ELR (cell line): Measurements from ENCODE around the gene SGPL1.
"Not testable (repeated sequence)": the region's sequence is repeated elsewhere in the genome, so short reads cannot be mapped to it uniquely, and the experiment has no call there.

Source experiments
- DNase-seq: peaks from one replicate; pipeline ENCODE4 v3.0.0-alpha.2; 2015; ENCODE audit warnings: low read depth

The SGPL1 gene

DNA sequence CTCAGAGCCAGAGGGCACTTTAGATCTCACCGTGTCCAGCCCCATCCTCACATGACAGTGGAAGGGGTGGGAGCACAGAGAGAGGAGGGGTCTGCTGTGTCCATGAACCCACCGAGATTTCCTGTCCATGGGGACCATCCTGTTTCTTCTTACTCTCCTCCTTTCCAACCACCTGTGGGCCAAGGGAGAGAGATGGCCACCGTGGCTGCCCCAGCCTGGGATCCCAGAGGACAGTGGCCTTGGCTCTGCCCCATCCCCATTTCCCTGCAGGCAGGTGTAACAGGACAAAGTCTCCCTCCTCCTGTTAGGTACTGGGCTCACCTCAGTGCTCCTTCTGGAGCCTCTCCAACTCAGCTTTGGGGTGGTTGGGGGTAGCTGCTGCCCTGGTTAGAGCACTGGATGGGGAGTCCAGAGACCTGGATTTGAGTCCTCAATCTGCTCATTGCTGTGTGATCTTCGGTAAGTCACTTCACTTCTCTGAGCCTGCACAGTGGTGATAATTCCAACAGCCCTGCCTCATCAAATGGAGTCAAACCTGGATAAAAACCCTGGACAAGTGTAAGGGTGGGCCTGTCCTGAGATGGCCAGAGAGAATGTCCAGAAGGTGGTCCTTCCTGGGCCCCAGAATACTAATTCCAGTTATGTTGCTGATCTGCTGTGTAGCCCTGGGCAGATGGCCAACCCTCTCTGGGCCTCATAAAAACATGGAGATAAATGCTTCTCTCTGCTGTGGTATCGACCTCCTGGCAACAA lies 90.5 kb downstream of the SGPL1 start:
- no peak for DNase-seq

DNA sequence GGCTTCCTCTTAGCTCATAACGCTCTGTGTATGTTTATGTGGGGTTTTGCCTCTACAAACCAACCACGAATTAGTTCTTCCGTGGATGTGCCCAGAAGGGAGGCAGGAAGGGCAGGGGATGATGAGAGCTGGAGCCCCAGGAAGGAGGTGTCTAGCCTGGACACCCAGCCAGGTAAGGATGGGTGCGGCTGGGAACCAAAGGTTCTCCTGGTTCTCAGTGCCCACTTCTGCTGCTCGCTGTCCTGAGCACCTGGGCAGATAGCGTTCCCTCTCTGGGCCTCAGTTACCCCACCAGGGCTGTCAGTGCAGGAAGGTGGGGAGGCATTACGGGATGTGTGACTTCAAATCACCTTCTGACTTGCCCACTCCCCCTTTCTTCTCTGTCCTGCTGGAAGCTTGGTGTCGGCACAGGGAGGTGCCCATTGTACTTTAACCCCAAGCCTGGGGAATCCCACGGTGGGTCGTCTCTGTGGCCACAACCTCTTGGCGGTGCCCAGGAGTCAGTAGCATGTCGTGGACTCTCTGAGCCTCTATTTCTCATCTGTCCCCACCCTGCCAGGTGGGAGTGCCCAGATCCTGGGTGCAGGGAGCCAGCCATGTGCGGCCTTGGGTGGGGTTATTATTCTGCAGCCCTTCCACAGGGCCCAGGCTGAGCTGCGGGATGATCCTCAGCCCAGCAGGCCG lies 91.3 kb downstream of the SGPL1 start:
- DNase-seq, result no peak

DNA sequence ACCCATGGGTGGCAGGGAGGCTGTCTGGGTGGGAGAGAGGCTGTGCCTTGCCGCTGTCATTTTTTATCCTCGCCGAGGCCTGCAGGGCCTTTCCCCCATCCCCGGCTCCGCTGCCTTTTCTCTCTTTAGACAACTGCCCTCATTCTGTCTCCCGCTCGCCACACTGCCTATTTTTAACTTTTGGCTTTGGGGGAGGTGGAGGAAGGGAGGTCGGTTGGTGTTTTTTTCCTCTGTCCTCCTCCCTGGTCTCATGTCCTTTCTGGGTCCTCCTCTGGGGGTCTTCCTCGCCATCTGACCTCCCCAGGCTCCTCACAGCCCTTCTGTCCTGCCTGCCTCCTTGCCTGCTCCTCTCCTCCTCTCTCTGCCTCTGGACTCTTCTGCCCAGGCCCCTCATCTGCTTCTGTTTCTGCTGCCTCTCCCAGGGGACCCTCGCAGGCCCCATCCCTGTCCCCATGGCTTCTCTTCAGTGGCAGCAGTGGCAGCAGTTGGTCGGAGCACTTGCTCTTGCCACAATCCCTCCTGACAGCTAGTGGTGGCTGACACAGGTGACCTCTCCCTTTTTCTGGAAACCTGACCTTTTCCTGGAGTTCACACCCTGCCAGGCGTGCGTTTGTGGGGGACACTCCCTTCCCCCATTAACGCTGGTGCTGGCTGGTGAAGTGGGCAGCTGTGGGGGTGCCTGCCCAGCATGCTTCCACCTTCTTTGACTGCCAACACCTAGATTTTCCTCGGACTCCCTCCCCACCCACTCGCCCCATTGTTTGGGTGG lies 92.1 kb downstream of the SGPL1 start:
- DNase-seq, result no peak

DNA sequence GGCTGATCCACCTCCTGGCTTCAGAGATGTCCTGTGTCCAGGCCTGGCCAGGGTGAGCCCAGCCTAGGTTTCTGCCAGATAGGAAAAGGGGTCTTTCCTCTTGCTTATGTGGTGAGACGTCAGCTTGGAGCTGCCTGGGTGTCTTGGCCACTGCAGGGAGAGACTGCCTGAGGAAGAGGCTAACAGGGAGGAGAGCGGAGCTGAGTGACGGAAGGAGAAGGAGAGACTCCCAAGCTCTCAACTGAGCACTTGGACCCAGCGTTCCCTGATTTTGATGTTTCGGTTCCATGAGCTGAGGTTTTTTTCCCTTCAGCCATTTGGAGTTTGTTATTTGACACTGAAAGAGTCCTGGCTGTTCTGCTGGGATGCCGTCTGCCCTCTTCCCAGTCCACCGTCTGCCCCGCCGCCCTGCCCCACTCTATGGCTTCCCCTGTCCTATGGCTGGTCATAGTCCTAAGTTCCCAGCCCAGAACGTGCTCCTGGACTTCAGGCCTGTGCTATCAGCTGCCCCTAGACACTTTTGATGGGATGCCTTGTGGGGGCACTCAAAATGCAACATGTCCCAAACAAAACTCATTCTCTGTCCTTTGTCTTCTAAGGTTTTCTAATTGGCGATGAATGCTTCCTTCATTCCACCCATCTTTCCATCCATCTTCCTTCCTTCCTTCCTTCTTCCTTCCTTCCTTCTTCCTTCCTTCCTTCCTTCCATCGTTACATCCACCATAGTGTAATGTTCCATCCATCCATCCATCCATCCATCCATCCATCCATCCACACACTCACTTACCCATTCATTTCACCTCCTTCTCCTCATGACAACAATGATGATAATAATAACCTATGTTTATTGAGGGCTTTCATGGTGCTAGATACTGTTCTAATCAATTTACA lies 92.9 kb downstream of the SGPL1 start:
- no peak for DNase-seq

DNA sequence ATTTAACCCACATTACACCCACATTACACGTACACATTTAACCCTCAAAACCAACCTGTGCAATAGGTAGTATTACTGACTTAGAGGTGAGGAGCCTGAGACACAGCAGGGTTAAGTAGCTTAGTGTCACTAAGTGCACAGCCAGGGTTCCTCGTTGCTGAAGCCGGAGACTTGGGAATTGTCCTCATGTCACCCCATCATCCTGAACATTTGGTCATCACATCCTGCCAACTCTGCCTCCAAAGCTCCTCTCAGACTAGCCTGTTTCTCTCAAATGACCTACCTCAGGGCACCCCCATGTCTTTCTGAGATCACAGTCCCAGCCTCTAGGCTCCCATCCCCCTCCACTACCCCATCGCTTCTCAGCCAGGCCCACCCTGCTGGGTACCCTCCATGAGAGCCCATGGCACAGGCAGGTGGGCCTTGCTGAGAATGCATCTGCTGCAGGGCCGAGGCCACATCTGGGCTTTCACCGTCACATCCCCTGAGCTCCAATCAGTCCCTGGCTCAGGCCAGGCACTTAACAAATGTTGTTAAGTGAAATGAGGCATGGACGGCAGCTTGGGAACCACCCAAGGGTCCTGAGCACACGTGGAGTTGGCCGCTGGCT lies 93.7 kb downstream of the SGPL1 start:
- DNase-seq, result no peak

DNA sequence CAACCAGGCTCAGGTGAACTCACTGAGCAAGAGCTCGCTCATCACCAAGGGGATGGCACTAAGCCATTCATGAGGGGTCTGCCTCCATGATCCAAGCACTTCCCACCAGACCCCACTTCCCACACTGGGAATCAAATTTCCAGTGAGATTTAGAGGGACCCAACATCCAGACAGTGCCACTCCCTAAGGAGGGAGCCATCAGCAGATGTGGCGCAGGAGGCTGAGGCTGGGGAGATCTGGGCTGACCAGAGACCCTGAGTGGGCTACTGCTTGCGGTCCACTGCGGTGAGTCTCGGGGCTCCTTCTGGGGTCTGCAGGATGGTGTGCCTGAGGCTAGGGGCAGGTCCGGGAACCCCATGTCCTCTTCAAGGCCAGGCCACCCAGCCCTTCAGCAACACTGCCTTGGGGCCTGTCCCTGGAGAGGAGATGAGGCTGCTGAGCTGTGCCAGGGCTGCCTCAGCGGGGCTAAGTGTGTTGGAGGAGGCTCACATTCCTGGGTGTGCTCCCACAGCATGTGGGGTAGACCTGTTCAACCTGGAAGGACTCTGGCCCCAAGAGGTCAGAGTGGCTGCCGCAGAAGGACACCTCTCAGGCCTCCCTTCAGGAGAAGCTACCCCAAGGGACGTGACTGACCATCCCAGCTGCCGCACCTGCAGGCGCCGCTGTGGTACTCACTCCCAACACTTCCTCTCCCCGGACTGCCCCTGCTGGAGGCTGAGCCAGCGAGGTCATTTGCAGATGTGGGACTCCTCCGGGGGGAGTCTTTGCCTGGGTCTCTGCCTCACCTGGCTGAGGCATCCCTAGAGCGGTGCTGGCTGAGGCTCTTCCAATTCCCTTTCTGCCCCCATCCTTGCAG lies 95.0 kb downstream of the SGPL1 start:
- no peak for DNase-seq

DNA sequence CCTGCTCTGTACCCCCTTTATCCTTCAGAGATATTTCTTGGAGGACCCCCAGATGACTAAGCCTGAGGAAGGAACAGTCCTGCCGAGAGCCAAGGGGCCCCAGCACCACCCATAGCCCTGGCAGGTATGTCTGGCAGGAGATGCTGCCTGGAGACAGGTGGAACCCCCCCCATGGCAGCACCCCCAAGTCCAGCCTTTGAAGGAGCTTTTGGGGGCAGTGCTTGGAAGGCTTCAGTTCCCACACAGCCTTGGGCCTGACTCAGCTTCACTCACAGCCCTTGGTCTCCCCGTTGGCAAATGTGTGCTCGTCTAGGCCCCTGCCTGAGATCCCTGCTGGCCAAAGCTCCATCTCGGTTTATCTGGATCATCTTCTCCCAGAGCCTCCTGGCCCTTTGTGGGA lies 95.6 kb downstream of the SGPL1 start:
- no peak for DNase-seq

DNA sequence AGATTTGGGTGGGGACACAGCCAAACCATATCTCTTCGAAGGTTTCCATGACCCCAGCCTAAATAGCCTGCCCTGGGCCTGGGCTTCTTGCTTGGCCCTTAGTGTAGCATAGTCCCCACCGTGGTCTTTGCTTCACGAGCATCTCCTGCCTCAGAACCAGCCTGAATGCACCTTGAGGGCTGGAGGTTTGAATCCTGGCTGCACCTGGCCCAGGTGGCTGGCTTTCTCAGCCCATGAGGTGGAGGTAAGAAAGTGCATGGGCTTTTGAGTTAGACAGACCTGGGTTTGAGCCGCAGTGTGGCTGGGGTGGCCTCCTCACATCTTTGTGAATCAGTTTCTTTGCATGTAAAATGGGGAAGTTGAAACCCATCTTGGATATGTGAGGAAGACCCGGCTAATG lies 96.8 kb downstream of the SGPL1 start:
- DNase-seq, result no peak

DNA sequence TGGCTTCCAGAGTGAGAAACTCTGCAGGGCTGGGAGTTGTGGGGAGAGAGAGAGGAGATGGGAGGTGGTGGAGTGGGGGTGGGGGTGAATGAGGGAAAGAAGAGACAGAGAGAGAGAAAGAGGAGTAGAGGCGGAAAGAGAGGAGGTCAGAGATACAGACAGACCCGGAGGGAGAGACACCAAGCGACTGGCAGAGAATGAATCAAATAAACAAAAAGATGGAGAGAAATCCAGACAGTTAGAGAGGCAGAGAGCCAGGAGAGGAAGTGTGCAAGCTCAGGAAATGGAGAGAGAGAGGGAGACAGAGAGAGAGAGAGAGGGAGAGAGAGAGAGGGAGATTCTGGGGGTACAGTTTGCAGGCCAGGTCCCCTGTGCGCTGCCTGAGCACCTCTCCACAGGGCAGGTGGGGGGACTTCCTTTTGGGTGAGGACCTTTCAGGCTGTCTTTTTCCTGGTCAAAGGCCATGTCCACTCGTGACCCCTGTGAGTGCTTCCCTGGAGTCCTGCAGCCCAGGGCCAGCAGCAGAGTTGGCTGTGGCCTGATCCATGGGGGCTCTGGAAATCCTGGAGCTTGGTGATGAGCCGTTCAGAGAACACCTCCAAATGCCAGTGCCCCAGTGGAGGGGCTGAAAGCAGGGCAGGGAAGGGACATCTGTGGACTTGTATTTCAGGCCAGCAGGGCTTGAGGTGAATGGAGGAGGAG lies 97.6 kb downstream of the SGPL1 start:
- DNase-seq, result no peak

DNA sequence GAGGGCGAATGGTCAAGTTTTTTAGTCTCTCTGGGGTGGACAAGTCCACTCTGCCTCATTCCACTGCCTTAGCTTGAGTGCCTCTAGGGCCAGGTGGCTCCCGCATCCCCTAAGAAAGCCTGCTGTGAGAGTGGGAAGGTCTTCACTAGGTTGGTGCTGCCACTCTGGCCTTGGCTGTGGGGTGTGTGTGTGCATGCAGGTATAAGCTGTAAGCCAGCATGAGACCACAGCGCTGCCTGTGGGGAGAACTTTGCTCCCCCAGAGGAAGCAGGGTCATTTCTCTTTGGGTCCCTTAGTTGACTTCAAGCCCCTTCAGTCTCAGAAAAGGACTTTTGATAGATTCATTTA lies 98.1 kb downstream of the SGPL1 start:
- no peak for DNase-seq

DNA sequence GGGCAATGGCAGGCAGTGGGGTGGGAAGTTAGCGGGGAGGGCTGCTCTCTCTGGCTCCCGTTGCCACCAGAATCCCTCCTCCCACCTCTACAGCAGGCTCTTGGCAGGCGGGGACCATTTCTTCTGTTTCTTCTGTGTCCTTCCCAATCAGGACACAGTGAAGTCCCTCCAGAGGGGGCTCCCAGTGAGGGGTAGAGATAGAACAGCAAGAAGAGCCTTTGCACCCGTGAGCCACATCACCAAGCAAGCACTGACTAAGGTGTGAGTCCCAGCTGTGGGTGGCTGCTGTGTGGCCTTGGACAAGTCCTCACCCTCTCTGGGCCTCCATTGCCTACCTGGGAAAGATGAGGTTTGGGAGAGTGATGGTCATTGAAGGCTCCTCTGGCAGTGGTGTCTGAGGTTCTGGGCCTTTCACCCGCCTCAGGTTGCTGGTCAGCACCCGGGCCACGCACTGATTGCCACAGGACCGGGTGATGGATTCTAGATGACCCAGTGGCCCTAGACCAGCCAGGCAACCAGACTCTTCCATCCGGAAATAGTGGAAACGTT lies 98.6 kb downstream of the SGPL1 start:
- DNase-seq, result no peak

DNA sequence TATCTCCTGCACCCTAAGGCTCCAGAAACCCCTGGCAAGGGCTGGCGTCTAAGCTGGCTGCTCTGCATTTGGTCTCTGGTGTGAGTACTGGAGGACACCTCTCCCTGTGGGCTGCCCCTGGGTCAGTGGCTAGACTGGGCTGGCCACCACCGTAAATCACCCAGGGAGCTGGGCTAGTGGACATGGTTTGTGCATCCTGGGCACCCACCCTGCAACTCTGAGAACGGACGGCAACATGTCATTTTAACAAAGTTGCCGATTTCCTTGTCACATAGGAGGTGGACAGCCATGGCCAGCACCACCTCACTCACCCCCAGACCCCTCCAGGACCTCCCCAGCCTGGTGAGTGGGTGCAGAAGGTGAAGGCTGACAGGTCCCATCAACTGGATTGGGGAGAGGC lies 99.5 kb downstream of the SGPL1 start:
- no peak for DNase-seq

DNA sequence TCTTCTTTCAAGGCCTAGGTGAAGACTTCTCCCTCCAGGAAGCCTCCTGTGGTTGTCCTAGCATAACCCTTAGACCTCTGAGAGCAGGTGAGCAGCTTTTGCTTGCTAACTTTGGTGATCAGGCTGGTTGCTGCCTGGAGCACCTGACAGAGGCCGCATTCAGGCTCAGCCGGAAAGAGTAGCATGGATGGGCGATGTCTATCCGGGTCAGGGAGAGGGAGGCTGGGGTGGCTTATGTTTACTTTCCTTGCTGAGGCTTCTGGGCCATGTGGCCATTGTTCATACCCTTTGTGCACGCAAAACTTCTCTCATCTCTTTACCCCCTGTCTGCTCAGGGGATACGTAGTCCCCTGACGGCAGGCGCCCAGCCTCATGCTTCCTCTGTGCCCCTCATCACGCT lies 100.1 kb downstream of the SGPL1 start:
- no peak for DNase-seq

DNA sequence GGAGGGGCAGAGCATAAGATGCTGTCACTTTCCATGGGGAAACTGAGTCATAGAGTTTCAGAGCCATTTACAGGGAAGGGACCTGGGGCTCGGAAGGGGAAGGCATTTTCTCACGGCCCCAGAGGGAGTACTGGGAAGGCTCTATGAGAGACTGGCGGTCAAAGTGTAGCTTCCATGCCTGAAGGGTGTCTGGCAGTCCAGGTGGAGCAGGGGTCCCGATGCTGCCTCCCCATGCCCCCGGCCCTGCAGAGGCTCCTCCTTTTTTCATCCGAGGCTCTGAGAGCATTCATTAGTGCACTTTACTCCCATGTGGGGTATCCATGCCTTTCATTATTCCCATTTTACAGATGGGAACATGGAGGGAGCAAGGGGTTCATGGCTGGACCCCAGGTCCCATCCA lies 100.5 kb downstream of the SGPL1 start:
- no peak for DNase-seq

DNA sequence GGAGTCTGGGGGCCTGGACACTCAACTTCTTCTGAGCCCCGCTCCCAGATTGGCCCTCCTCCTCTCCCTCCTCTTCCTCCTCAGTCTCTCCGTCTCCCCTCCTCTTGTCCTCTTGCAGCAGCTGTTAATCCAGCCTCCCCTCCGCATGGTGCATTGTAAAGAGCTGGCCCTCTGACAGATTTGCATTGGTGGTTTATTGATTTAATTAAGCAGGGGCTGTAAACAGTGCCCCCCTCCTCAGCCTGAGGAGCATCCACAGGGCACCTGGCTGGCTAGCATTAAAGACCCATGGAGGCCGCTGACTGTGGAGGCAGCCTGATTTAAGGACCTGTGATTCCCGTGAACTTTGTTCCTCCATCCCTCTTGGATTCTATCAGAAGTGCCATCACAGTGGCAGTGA lies 101.5 kb downstream of the SGPL1 start:
- no peak for DNase-seq

DNA sequence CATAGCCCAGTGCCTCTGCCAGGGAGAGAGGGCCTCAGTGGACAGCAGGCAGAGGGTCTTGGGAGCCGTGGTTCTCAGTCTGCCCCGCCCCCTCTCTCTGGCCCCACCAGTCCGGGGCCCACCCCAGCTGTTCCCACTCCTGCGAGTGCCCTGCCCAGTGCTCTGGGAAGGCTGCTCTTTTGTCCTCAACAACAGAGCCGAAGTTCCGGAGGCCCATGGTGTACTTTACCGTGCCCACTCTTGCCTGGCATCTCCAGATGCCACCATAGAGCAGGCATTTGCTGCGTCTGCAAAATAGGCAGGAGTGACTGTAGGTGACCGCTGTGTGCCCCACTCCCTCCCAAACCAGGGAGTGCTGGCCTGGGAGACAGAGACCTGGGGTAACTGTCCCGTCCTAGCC lies 101.9 kb downstream of the SGPL1 start:
- DNase-seq, result no peak

DNA sequence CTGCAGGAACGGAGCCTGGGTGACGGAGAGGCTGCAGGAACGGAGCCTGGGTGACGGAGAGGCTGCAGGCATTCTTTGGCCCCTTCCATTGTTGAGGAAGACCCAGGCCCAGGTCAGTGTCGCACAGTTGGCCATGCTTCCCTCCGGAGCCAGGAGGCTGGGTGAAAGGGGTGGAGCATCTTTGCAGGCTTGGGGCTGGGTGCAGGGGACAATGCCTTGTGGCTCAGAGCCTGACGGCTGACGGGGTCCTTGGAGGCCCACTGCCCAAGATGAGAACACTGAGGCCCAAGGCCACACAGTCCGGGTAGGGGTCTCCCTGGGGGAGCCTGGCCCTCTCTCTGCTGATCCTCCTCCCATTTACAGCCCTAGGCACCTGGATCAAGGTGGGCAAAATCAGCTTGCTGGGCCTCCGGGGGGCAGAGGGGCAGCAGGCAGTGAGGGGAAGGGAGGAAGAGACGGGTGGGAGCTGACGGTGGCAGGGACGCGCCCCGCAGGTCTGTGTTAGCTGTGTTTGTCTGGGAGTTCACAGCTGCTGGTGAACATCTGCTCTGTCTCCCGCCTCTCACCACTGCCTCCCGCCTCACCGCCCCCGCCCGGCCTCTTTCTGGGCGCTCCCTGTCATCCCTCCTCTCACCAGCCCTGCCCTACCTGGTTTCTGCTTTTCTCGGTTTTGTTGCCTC lies 103.2 kb downstream of the SGPL1 start:
- no peak for DNase-seq

DNA sequence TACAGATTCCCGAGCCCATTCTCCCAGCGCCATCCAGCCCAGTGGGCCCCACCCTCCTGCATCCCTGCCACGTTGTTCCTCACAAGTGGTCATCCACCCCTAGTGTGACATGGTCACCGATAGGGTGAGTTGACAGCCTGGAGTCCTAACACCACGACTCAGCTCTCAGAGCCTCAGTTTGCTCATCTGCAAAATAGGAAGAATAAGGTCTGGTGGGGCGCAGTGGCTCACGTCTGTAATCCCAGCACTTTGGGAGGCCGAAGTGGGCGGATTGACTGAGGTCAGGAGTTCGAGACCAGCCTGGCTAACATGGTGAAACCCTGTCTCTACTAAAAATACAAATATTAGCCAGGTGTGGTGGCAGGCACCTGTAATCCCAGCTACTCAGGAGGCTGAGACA lies 104.2 kb downstream of the SGPL1 start:
- DNase-seq, result not testable (repeated sequence)

DNA sequence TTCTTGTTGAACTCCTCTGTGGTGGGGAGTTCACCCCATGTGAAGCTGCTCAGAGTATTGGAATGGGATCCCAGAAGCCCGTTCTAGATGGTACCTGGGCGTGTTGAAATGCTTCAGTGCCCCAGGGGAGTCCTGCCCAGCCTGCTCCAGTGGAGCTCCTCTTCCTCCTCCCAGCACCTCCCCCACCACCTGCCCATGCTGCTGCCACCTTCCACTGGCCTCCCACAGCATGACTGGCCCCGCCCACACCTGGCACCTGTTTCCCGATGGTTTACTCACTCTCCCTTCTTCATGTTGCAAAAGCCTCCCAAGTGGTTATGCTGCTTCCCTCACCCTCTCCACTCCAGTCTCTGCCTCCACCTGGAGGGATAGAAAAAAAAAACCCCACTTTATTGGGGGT lies 104.8 kb downstream of the SGPL1 start:
- no peak for DNase-seq
